ENCODE results near the gene SRSF3. TPM values are rescaled to one million over a fixed set of nuclear protein-coding genes. Genes with fewer than 3 reads are reported as not detected.
"Not testable (repeated sequence)": the region's sequence is repeated elsewhere in the genome, so short reads cannot be mapped to it uniquely, and the experiment has no call there.

SRSF3 gene
- polyA plus RNA-seq, 1 donor from 2014 or later = 393 TPM

- not testable (repeated sequence) for H3K27me3 ChIP-seq (ENCODE audit: insufficient read depth, low read depth, low read length)
Observed at GRCh38 chr6:36572353-36573311, 21.5 kb upstream of the SRSF3 start.

DNA sequence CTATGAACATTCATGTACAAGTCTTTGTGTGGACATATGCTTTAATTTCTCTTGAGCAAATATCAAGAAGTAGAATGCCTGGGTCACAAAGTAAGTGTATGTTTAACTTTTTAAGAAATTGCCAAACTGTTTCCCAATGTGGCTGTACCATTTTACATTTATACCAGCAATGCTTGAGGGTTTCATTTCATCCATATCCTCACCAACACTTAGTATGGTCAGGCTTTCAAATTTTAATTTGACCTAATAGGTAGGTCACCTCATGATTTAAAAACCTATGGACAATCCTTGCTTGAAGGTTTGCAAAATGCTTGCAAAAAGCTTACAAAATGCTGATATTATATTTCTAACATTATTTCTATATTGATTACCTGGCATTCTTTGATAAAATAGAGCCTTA is 19.5 kb upstream of the SRSF3 start:
- no peaks in the 10 kb centered on the region for H3K36me3 ChIP-seq (ENCODE audit: insufficient read depth, low read length)
- H3K27ac ChIP-seq (ENCODE audit: low read length) = no peak overlapping the region
- H4K20me1 ChIP-seq (ENCODE audit: insufficient read depth) = no peaks in the 10 kb centered on the region
- H3K27me3 ChIP-seq (ENCODE audit: insufficient read depth, low read depth, low read length) = no peaks in the 10 kb centered on the region
- H3K9ac ChIP-seq (ENCODE audit: low read length) = no peak overlapping the region
- H3K4me3 ChIP-seq (ENCODE audit: low read length) = no peak overlapping the region
- no peaks in the 10 kb centered on the region for H3F3A ChIP-seq (ENCODE audit: insufficient read depth, low read length, poor library complexity, severe bottlenecking)
- no peaks in the 10 kb centered on the region for H3K9me3 ChIP-seq (ENCODE audit: low read length)
- H3K9me2 ChIP-seq (ENCODE audit: insufficient read depth, low read length) = no peaks in the 10 kb centered on the region
- H3K79me2 ChIP-seq (replicated peaks; ENCODE audit: insufficient read depth, low read length) = no peaks in the 10 kb centered on the region
- H3K4me2 ChIP-seq (ENCODE audit: low read length) = no peak overlapping the region
- TF ChIP-seq, protein P1, sequence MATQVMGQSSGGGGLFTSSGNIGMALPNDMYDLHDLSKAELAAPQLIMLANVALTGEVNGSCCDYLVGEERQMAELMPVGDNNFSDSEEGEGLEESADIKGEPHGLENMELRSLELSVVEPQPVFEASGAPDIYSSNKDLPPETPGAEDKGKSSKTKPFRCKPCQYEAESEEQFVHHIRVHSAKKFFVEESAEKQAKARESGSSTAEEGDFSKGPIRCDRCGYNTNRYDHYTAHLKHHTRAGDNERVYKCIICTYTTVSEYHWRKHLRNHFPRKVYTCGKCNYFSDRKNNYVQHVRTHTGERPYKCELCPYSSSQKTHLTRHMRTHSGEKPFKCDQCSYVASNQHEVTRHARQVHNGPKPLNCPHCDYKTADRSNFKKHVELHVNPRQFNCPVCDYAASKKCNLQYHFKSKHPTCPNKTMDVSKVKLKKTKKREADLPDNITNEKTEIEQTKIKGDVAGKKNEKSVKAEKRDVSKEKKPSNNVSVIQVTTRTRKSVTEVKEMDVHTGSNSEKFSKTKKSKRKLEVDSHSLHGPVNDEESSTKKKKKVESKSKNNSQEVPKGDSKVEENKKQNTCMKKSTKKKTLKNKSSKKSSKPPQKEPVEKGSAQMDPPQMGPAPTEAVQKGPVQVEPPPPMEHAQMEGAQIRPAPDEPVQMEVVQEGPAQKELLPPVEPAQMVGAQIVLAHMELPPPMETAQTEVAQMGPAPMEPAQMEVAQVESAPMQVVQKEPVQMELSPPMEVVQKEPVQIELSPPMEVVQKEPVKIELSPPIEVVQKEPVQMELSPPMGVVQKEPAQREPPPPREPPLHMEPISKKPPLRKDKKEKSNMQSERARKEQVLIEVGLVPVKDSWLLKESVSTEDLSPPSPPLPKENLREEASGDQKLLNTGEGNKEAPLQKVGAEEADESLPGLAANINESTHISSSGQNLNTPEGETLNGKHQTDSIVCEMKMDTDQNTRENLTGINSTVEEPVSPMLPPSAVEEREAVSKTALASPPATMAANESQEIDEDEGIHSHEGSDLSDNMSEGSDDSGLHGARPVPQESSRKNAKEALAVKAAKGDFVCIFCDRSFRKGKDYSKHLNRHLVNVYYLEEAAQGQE (IDR thresholded peaks at IDR 0.05; ENCODE audit: borderline replicate concordance) = no peak
- TF ChIP-seq POLR2AphosphoS5 (IDR thresholded peaks at IDR 0.05) (no peak), MXI1 (conservative IDR thresholded peaks at IDR 0.05; ENCODE audit: poor library complexity, severe bottlenecking) (no peak), TAF1 (IDR thresholded peaks at IDR 0.05; ENCODE audit: low read depth) (no peak), SMC3 (conservative IDR thresholded peaks at IDR 0.05; ENCODE audit: poor library complexity) (no peak), EZH2 (IDR thresholded peaks at IDR 0.05; ENCODE audit: borderline replicate concordance, insufficient read depth, low read length, poor library complexity, severe bottlenecking) (no peak), RAD21 (conservative IDR thresholded peaks at IDR 0.05) (no peak), EP300 (conservative IDR thresholded peaks at IDR 0.05; ENCODE audit: poor library complexity, severe bottlenecking) (no peak)
- TF ChIP-seq, protein P2, sequence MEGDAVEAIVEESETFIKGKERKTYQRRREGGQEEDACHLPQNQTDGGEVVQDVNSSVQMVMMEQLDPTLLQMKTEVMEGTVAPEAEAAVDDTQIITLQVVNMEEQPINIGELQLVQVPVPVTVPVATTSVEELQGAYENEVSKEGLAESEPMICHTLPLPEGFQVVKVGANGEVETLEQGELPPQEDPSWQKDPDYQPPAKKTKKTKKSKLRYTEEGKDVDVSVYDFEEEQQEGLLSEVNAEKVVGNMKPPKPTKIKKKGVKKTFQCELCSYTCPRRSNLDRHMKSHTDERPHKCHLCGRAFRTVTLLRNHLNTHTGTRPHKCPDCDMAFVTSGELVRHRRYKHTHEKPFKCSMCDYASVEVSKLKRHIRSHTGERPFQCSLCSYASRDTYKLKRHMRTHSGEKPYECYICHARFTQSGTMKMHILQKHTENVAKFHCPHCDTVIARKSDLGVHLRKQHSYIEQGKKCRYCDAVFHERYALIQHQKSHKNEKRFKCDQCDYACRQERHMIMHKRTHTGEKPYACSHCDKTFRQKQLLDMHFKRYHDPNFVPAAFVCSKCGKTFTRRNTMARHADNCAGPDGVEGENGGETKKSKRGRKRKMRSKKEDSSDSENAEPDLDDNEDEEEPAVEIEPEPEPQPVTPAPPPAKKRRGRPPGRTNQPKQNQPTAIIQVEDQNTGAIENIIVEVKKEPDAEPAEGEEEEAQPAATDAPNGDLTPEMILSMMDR (IDR thresholded peaks at IDR 0.05; ENCODE audit: poor library complexity, severe bottlenecking) = no peak
- no peak overlapping the region for H2AFZ ChIP-seq (ENCODE audit: low read depth, low read length)

More at GRCh38 chr6:36572353-36573311, 21.5 kb upstream of the SRSF3 start:
- H3K36me3 ChIP-seq (ENCODE audit: insufficient read depth, low read length); H3F3A ChIP-seq (ENCODE audit: insufficient read depth, low read length, poor library complexity, severe bottlenecking); H3K27ac ChIP-seq (ENCODE audit: low read length); H4K20me1 ChIP-seq (ENCODE audit: insufficient read depth); H2AFZ ChIP-seq (ENCODE audit: low read depth, low read length); H3K4me2 ChIP-seq (ENCODE audit: low read length); H3K9ac ChIP-seq (ENCODE audit: low read length); H3K9me3 ChIP-seq (ENCODE audit: low read length); H3K9me2 ChIP-seq (ENCODE audit: insufficient read depth, low read length); H3K4me3 ChIP-seq (ENCODE audit: low read length); H3K79me2 ChIP-seq (replicated peaks; ENCODE audit: insufficient read depth, low read length): not testable (repeated sequence)
